Measurements from ENCODE around the gene TRANK1.

DNA sequence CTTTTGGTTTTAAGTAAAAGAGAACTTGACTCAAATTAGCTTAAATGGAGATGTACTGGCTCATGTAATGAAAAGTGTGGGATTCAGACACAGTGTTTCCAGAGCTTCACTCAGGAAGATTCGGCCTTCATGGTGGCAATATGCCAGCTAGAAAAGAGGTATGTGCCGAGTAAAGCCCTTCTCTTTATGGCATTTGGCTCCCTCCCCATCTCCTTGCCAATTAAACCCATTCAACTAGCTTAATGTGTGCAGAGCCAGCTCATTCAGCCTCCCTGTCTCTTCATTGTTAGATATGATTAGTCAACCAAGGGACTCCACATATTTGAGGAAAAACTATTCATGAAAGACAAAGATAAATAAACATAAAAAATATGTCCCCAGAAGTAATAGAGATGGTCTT lies 15.0 kb upstream of the TRANK1 start:
- TF ChIP-seq, protein P1, sequence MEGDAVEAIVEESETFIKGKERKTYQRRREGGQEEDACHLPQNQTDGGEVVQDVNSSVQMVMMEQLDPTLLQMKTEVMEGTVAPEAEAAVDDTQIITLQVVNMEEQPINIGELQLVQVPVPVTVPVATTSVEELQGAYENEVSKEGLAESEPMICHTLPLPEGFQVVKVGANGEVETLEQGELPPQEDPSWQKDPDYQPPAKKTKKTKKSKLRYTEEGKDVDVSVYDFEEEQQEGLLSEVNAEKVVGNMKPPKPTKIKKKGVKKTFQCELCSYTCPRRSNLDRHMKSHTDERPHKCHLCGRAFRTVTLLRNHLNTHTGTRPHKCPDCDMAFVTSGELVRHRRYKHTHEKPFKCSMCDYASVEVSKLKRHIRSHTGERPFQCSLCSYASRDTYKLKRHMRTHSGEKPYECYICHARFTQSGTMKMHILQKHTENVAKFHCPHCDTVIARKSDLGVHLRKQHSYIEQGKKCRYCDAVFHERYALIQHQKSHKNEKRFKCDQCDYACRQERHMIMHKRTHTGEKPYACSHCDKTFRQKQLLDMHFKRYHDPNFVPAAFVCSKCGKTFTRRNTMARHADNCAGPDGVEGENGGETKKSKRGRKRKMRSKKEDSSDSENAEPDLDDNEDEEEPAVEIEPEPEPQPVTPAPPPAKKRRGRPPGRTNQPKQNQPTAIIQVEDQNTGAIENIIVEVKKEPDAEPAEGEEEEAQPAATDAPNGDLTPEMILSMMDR (optimal IDR thresholded peaks at IDR 0.05 in 1 of 3, IDR thresholded peaks at IDR 0.05 in 1 of 3, conservative IDR thresholded peaks at IDR 0.05 in 1 of 3; ENCODE audit: extremely low read depth in 1 of 3, insufficient read depth in 2 of 3, low read length in 3 of 3): no peak
- TF ChIP-seq EZH2 (IDR thresholded peaks at IDR 0.05; ENCODE audit: low read length): no peak

Measured in keratinocyte (primary cell).